CD8-positive, alpha-beta memory T cell (primary cell): ENCODE measurements around the gene NOX5. TPM values are rescaled to one million over a fixed set of nuclear protein-coding genes. Genes with fewer than 3 reads are reported as not detected.
A peak's percentile ranks its signal among the peaks of the same experiment; 100 is the strongest.

Experiments
- CTCF ChIA-PET: fragments of 350-600 bp; sonication (Branson Sonifier 250); formaldehyde crosslinking; loops from one replicate; lab custom pipeline; 2021; ENCODE audit warnings: antibody characterized with exemption; lab: Charles Lee
- POLR2A ChIA-PET: fragments of 350-600 bp; sonication (Branson Sonifier 250); formaldehyde crosslinking; loops from one replicate; lab custom pipeline; 2021; ENCODE audit warnings: antibody characterized with exemption; lab: Charles Lee
- DNase-seq, 5 donors: peaks; one replicate each; pipeline versions ENCODE4 v3.0.0 to v3.0.0-alpha.2; 2020 to 2022; ENCODE audit warnings: mixed read lengths in 1 of 5
- H3K27ac ChIP-seq: one replicate; pipeline ENCODE4 v1.7.0; 2013; ENCODE audit warnings: low read depth, mild to moderate bottlenecking, low read length, moderate library complexity
- H3K27me3 ChIP-seq: 2 replicates; pipeline ENCODE4 v1.7.0; 2013; ENCODE audit warnings: low read length, mild to moderate bottlenecking; ENCODE audit not compliant: insufficient read depth, poor library complexity, severe bottlenecking
- H3K36me3 ChIP-seq: 2 replicates; pipeline ENCODE4 v1.7.0; 2013; ENCODE audit warnings: mild to moderate bottlenecking, low read length, moderate library complexity; ENCODE audit not compliant: insufficient read depth
- H3K4me1 ChIP-seq: 2 replicates; pipeline ENCODE4 v1.7.0; 2013; ENCODE audit warnings: mild to moderate bottlenecking, low read length, moderate library complexity; ENCODE audit not compliant: insufficient read depth
- H3K4me3 ChIP-seq: 2 replicates; pipeline ENCODE4 v1.7.0; 2013; ENCODE audit warnings: mild to moderate bottlenecking, low read length
- H3K9me3 ChIP-seq: 2 replicates; pipeline ENCODE4 v1.7.0; 2013; ENCODE audit warnings: mild to moderate bottlenecking, low read length
- H3K27ac Mint-ChIP-seq, 8 donors: one replicate each; pipeline ENCODE4 v1.8.0; 2020 to 2021; ENCODE audit warnings: mixed read lengths in 8 of 8, mild to moderate bottlenecking in 6 of 8, inconsistent platforms in 3 of 8, moderate library complexity in 3 of 8
- H3K27me3 Mint-ChIP-seq, 2 donors: one replicate each; pipeline ENCODE4 v1.8.0; 2020 to 2021; ENCODE audit warnings: mixed read lengths in 2 of 2, mild to moderate bottlenecking in 1 of 2, moderate library complexity in 1 of 2
- H3K36me3 Mint-ChIP-seq, 3 donors: one replicate each; pipeline ENCODE4 v1.8.0; 2020 to 2021; ENCODE audit warnings: mixed read lengths in 3 of 3, inconsistent platforms in 1 of 3, mild to moderate bottlenecking in 1 of 3
- H3K4me1 Mint-ChIP-seq, 3 donors: one replicate each; pipeline ENCODE4 v1.8.0; 2020 to 2021; ENCODE audit warnings: mixed read lengths in 3 of 3, inconsistent platforms in 1 of 3, mild to moderate bottlenecking in 1 of 3
- H3K4me3 Mint-ChIP-seq, 7 donors: one replicate each; pipeline ENCODE4 v1.8.0; 2020 to 2021; ENCODE audit warnings: mixed read lengths in 7 of 7, mild to moderate bottlenecking in 6 of 7, moderate library complexity in 4 of 7, inconsistent platforms in 2 of 7
- H3K9me3 Mint-ChIP-seq, 5 donors: one replicate each; pipeline ENCODE4 v1.8.0; 2020 to 2022; ENCODE audit warnings: mixed read lengths in 5 of 5, mild to moderate bottlenecking in 3 of 5, moderate library complexity in 2 of 5, inconsistent platforms in 1 of 5
- polyA plus RNA-seq: library from polyadenylated mRNA; unstranded; fragments of 300-500 nt; fragmentation: Illumina TruSeq; gene quantifications from one replicate; pipeline ENCODE4 v1.2.3, GENCODE V29; 2021
- total RNA-seq, 2 experiments: library from RNA; stranded (reverse); gene quantifications; one replicate each; pipeline ENCODE4 v1.2.3, GENCODE V29; 2021

The NOX5 gene
- total and polyA plus RNA-seq, 3 experiments from 2014 or later = not detected

GRCh38 chr15:68979816-68980215 lies 34.7 kb upstream of the NOX5 start:
- ChIA-PET CTCF (no interaction called here), POLR2A (no interaction called here)
- peaks cover 0 to 4% (median 0%) of the 10 kb centered on the region in 3 donors for H3K36me3 Mint-ChIP-seq
- Histone ChIP-seq H3K36me3 (no peaks in the 10 kb centered on the region), H3K4me3 (no peak overlapping the region), H3K9me3 (no peaks in the 10 kb centered on the region), H3K27ac (no peak overlapping the region), H3K4me1 (no peaks in the 10 kb centered on the region), H3K27me3 (no peaks in the 10 kb centered on the region)
- peaks cover 6 to 24% of the 10 kb centered on the region in 2 donors for H3K27me3 Mint-ChIP-seq
- H3K9me3 Mint-ChIP-seq = peaks cover 7 to 18% (median 11%) of the 10 kb centered on the region in 5 donors
- H3K27ac Mint-ChIP-seq = no peak overlapping the region
- H3K4me3 Mint-ChIP-seq = no peak overlapping the region
- no peaks in the 10 kb centered on the region for H3K4me1 Mint-ChIP-seq
- no peak for DNase-seq

- no peak overlapping the region for H3K27ac Mint-ChIP-seq
- peaks cover 2 to 22% of the 10 kb centered on the region in 2 donors for H3K27me3 Mint-ChIP-seq
- ChIA-PET POLR2A (no interaction called here), CTCF (no interaction called here)
- no peaks in the 10 kb centered on the region for H3K9me3 ChIP-seq
- H3K4me1 Mint-ChIP-seq = no peaks in the 10 kb centered on the region
- H3K9me3 Mint-ChIP-seq = peaks cover 7 to 18% (median 11%) of the 10 kb centered on the region in 5 donors
- H3K27me3 ChIP-seq = no peaks in the 10 kb centered on the region
- no peak for DNase-seq
- no peak overlapping the region for H3K4me3 ChIP-seq
- H3K36me3 ChIP-seq = no peaks in the 10 kb centered on the region
- no peak overlapping the region for H3K27ac ChIP-seq
- H3K36me3 Mint-ChIP-seq = peaks cover 0 to 4% (median 0%) of the 10 kb centered on the region in 3 donors
- H3K4me1 ChIP-seq = no peaks in the 10 kb centered on the region
- no peak overlapping the region for H3K4me3 Mint-ChIP-seq
Observed at GRCh38 chr15:68980786-68981185, 33.7 kb upstream of the NOX5 start.

- Mint-ChIP-seq H3K36me3 (peaks cover 0 to 4% (median 0%) of the 10 kb centered on the region in 3 donors), H3K9me3 (peaks cover 4 to 15% (median 11%) of the 10 kb centered on the region in 5 donors), H3K4me3 (no peak overlapping the region), H3K27ac (no peak overlapping the region), H3K27me3 (peaks cover 2 to 22% of the 10 kb centered on the region in 2 donors), H3K4me1 (no peaks in the 10 kb centered on the region)
- no peaks in the 10 kb centered on the region for H3K27me3 ChIP-seq
- DNase-seq = no peak
- CTCF ChIA-PET = no interaction called here
- H3K36me3 ChIP-seq = no peaks in the 10 kb centered on the region
- H3K4me1 ChIP-seq = no peaks in the 10 kb centered on the region
- H3K9me3 ChIP-seq = no peaks in the 10 kb centered on the region
- H3K27ac ChIP-seq = no peak overlapping the region
- POLR2A ChIA-PET = no interaction called here
- H3K4me3 ChIP-seq = no peak overlapping the region
Observed at GRCh38 chr15:68981941-68982340, 32.6 kb upstream of the NOX5 start.

GRCh38 chr15:68982976-68983563 lies 31.4 kb upstream of the NOX5 start:
- Histone ChIP-seq H3K4me3 (no peak overlapping the region), H3K9me3 (no peaks in the 10 kb centered on the region), H3K4me1 (no peaks in the 10 kb centered on the region), H3K27me3 (no peaks in the 10 kb centered on the region), H3K36me3 (no peaks in the 10 kb centered on the region), H3K27ac (no peak overlapping the region)
- Mint-ChIP-seq H3K9me3 (peaks cover 0 to 7% (median 3%) of the 10 kb centered on the region in 5 donors), H3K4me1 (no peaks in the 10 kb centered on the region), H3K36me3 (no peaks in the 10 kb centered on the region), H3K27ac (no peak overlapping the region), H3K4me3 (no peak overlapping the region), H3K27me3 (peaks cover 6 to 27% of the 10 kb centered on the region in 2 donors)
- ChIA-PET CTCF (no interaction called here), POLR2A (no interaction called here)
- DNase-seq = no peak

- Mint-ChIP-seq H3K4me3 (no peak overlapping the region), H3K27me3 (peaks cover 6 to 31% of the 10 kb centered on the region in 2 donors), H3K36me3 (no peaks in the 10 kb centered on the region), H3K27ac (no peak overlapping the region), H3K9me3 (no peaks in the 10 kb centered on the region), H3K4me1 (no peaks in the 10 kb centered on the region)
- no peaks in the 10 kb centered on the region for H3K36me3 ChIP-seq
- no peaks in the 10 kb centered on the region for H3K4me1 ChIP-seq
- DNase-seq = no peak
- no peaks in the 10 kb centered on the region for H3K9me3 ChIP-seq
- H3K27ac ChIP-seq = peak overlapping the region; percentile 48
- no peak overlapping the region for H3K4me3 ChIP-seq
- CTCF ChIA-PET = no interaction called here
- POLR2A ChIA-PET = no interaction called here
- H3K27me3 ChIP-seq = no peaks in the 10 kb centered on the region
Observed at GRCh38 chr15:68983961-68984481, 30.5 kb upstream of the NOX5 start.

GRCh38 chr15:68984586-68984985 lies 29.9 kb upstream of the NOX5 start:
- Mint-ChIP-seq H3K27ac (no peak overlapping the region), H3K9me3 (no peaks in the 10 kb centered on the region), H3K4me3 (no peak overlapping the region), H3K4me1 (no peaks in the 10 kb centered on the region), H3K36me3 (no peaks in the 10 kb centered on the region), H3K27me3 (peaks cover 6 to 30% of the 10 kb centered on the region in 2 donors)
- DNase-seq = no peak
- Histone ChIP-seq H3K27me3 (no peaks in the 10 kb centered on the region), H3K36me3 (no peaks in the 10 kb centered on the region), H3K4me3 (no peak overlapping the region), H3K27ac (peak overlapping the region; percentile 48), H3K4me1 (no peaks in the 10 kb centered on the region), H3K9me3 (no peaks in the 10 kb centered on the region)
- ChIA-PET CTCF (no interaction called here), POLR2A (no interaction called here)

GRCh38 chr15:68985361-68985891 lies 29.1 kb upstream of the NOX5 start:
- Mint-ChIP-seq H3K9me3 (no peaks in the 10 kb centered on the region), H3K36me3 (no peaks in the 10 kb centered on the region), H3K4me3 (no peak overlapping the region), H3K27me3 (peaks cover 6 to 30% of the 10 kb centered on the region in 2 donors), H3K27ac (no peak overlapping the region), H3K4me1 (no peaks in the 10 kb centered on the region)
- Histone ChIP-seq H3K9me3 (no peaks in the 10 kb centered on the region), H3K27ac (no peak overlapping the region), H3K36me3 (no peaks in the 10 kb centered on the region), H3K27me3 (no peaks in the 10 kb centered on the region), H3K4me1 (no peaks in the 10 kb centered on the region), H3K4me3 (no peak overlapping the region)
- no peak for DNase-seq
- ChIA-PET POLR2A (no interaction called here), CTCF (no interaction called here)

- DNase-seq = no peak
- no peaks in the 10 kb centered on the region for H3K9me3 ChIP-seq
- H3K4me3 ChIP-seq = no peak overlapping the region
- Mint-ChIP-seq H3K9me3 (no peaks in the 10 kb centered on the region), H3K4me1 (no peaks in the 10 kb centered on the region), H3K27ac (no peak overlapping the region), H3K36me3 (no peaks in the 10 kb centered on the region), H3K4me3 (no peak overlapping the region), H3K27me3 (peaks cover 6 to 29% of the 10 kb centered on the region in 2 donors)
- no peak overlapping the region for H3K27ac ChIP-seq
- ChIA-PET CTCF (no interaction called here), POLR2A (no interaction called here)
- no peaks in the 10 kb centered on the region for H3K4me1 ChIP-seq
- no peaks in the 10 kb centered on the region for H3K27me3 ChIP-seq
- H3K36me3 ChIP-seq = no peaks in the 10 kb centered on the region
Observed at GRCh38 chr15:68986322-68986721, 28.2 kb upstream of the NOX5 start.
